ENCODE measurements around the gene CORO7.

GRCh38 chr16:4410335-4411075 is 5.9 kb downstream of the CORO7 start:
- TF ChIP-seq CTCF (IDR thresholded peaks at IDR 0.05), result no peak
- TF ChIP-seq EZH2 (IDR thresholded peaks at IDR 0.05; ENCODE audit: borderline replicate concordance, insufficient read depth, low read depth, low read length, poor library complexity, severe bottlenecking), result no peak
